Thyroid gland (tissue), 4 donors: ENCODE measurements around the gene SYNPO2.

Source experiments
- CTCF ChIP-seq, 6 experiments: fragments of 200-600 bp in 3 of 6; fragments of 450-650 bp in 3 of 6; sonication (generic) in 3 of 6; IDR thresholded peaks; one replicate each; pipeline ENCODE4 v1.5.1; 2016 to 2019; ENCODE audit warnings: antibody characterized with exemption in 6 of 6, mild to moderate bottlenecking in 2 of 6, inconsistent platforms in 1 of 6, moderate library complexity in 1 of 6
- POLR2A ChIP-seq, 2 donors: fragments of 450-650 bp; IDR thresholded peaks; one replicate each; pipeline ENCODE4 v1.6.1; 2017; ENCODE audit warnings: antibody characterized with exemption in 2 of 2, mild to moderate bottlenecking in 2 of 2, moderate library complexity in 1 of 2

- no peak for TF ChIP-seq CTCF (IDR thresholded peaks at IDR 0.05)
- no peak for TF ChIP-seq POLR2A (IDR thresholded peaks at IDR 0.05)
These were observed 21.6 kb downstream of the SYNPO2 start for GRCh38 chr4:118910221-118910620.
